OCI-M2 (cell line): ENCODE measurements around the gene AFAP1L2.

Experiments used
- DNase-seq: peaks from one replicate; lab custom pipeline; 2025; ENCODE audit not compliant: unreplicated experiment; lab: John Stamatoyannopoulos, UW

Gene AFAP1L2

GRCh38 chr10:114392112-114392835, 12.0 kb downstream of the AFAP1L2 start:
- no peak for DNase-seq

DNA sequence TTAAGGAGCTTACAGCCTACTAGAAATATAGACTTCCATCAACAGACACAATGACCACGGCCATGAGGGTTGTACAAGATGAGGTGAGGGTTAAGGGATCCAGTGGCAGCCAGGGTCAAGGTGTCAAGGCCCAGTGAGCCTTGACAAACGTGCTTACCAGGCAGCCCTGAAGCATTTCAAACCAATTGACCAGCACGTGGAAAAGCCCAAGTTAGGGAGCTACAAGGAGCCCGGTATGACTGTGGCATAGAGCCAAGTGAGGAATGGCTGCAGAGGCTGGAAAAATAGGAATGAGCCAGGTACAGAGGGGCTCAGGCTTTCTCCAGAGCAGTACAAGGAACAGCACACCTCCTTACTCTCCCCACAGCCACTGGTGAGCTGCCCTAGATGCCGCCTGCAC, 12.7 kb downstream of the AFAP1L2 start:
- DNase-seq: no peak

DNA sequence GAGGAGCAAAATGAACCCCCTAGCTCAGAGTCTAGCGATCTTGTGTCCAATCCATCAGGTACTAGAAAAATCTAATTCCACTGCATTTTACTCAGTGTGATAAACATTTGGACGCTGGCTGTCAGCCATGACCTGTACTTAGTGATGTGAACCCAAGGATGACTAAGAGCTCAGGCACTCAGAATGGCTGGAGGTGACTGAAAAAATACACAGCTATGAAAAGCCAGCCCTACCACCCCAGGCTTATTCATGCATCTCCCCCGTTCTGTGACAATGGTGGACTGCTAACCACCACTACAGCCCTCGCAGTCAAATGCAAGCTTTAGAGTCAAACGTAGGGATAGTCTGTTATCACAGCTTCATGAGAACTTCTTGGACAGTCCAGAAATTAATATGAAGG, 14.9 kb downstream of the AFAP1L2 start:
- DNase-seq: no peak

DNA sequence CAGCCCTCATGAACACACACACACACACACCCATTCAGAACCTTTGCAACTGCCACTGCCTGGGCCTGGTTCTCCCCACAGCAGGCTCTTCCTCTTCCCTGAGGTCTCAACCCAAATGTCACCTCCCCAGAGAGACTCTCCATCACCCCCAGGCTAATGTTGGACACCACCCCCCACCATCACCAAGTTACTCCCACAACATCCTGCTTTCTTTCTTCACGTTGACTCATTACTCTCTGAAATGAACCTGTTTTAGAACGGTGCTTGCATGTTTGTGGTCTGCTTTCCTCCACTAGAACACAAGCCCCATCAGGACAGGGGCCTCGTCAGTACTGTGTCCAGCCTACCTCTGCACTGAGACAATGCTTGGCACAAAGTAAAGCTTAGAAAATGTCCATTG, 16.0 kb downstream of the AFAP1L2 start:
- no peak for DNase-seq

DNA sequence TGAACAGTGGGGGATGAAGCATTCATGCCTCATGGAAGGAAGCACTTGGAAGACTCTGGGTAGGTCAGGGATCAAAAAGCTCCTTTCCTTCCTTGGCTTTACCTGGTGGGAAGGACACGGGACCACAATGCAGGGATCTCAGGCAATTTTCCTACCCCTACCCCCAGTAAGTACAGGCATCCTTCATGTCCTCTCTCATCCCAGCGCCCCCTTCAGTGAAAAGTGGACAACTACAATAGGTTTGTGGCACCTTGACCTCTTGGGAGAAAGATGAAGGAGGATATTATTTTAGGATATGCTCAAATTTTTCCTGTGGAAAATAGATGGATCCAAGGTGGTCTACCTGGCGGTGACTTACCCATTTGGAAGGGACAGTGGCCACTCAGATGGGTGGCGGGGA, 16.5 kb downstream of the AFAP1L2 start:
- DNase-seq: no peak

- DNase-seq: no peak
These were observed 17.9 kb downstream of the AFAP1L2 start for GRCh38 chr10:114386452-114386851.

DNA sequence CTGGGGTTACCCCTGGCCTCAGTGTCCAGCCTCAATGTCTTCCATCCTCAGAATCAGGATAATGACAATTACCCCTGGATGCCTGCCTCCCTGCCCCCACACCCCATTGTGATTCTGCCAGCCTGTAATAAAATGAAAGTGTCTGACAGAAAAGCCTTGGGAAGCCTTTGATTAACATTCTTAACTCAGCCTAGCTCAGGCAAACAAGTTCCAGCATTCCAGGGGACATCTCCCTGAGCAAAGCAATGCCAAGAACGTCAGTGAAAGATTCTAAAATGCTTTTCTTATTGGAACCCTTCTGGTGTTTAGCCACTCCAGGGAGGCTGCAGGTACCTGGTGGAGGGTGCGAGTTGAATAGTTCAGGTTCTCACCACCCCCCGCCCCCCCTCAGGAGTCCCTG, 18.7 kb downstream of the AFAP1L2 start:
- DNase-seq: no peak

GRCh38 chr10:114384601-114385000, 19.7 kb downstream of the AFAP1L2 start:
- no peak for DNase-seq

GRCh38 chr10:114384181-114384580, 20.1 kb downstream of the AFAP1L2 start:
- DNase-seq: no peak

- DNase-seq: no peak
These were observed 23.5 kb downstream of the AFAP1L2 start for GRCh38 chr10:114380797-114381196.

DNA sequence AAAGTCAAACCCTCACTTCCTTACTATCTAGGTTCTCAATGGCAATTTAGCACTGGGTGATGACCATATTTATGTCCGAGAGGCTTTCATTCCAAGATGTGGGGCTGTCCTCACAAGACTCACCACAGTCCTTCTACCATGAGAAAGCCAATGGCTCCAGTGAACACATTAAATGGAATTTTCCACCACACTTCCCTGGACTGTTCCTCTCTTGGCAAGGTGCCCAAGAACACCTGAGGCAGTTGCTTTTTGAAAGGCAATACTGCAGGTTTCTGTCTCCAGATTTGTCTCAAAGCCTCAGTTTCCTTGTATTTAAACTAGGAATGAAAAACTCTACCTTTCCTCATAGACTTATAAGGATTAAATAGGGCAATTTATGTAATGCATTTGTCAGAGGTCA, 24.2 kb downstream of the AFAP1L2 start:
- no peak for DNase-seq

DNA sequence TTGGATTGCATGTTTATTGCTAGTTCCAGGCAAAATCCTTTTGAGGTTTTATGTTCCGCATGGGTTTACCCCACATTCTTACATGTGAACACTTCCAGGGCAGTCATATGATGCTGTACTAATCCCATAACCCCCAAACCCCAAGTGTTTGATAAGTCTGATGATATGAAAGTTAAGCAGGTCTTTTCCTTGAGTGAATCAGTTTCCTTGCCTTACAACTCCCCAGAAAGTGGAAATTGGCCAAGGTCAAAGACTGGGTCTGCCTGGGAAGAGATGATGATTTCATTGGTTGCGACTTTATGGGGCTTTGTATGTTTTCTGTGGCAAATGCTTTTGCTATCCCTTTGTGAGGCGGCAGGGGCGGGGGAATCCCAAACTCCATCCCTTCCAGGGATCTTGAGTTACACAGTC, 24.7 kb downstream of the AFAP1L2 start:
- no peak for DNase-seq

DNA sequence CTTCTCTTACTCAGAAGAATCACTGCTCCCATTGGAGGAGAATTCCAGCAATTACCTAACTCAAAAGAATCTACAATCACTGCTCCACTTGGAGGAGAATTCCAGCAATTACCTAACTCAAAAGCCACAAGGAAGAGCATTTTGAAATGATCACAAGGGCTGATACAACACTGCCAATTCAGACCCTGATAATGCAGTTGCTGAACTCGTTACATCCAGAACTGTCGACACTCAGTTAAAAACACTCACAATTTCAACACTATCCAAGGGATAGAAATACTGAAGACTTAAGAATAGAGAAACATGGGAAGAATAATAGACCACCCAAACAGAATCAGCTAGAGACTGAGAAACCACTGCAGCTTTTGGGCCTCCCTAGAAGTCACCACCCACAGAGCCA, 27.8 kb downstream of the AFAP1L2 start:
- DNase-seq: no peak

DNA sequence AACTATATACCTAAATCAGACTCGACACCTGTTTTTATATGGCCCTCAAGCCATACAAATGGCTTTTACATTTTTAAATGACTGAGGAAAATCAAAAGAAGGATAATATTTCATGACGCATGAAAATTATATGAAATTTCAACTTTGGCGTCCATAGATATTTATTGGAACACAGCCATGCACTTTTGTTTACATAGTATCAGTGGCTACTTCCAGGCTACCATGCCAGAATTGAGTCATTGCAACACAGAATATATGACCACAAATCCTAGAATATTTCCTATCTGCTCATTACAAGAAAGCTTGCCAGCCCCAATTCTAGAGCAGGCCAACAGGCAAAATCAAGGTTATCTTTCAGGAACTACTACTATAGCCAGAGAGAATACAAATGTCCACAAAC, 29.3 kb downstream of the AFAP1L2 start:
- DNase-seq: no peak

DNA sequence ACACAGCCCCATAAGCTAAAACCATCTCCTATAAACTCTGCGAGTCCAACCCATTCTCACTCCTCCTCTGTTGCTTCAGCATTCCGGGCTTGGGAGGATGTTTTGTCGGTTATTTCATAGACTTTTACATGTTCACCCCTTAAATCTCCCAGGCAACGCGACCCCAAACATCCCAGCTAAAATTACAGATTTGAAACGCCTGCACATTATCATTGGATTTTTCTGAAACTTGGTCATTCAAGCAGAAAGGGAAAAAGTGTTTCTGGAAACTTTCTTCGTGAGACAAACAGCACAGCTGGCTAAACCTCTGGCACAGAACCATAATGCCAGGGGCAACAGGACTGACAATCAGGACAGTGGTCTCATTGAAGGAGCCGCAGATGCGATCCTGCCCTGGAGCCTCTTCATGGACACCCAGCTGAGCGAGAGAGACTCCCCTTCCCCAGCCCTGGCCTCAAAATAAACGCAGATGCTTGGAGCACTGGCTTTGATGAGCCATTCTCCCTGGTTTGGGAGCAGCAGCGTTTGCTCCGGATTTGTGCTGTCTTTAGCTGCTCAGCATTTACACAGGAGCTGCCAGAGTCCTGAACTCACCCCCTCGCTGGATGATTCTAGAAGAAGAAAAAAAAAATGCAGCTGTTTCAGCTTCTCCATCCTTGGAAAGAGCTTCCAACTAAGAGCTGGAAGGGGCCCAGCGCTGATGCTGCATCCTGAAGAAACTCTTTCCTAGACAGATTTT, 30.1 kb downstream of the AFAP1L2 start:
- DNase-seq: no peak

DNA sequence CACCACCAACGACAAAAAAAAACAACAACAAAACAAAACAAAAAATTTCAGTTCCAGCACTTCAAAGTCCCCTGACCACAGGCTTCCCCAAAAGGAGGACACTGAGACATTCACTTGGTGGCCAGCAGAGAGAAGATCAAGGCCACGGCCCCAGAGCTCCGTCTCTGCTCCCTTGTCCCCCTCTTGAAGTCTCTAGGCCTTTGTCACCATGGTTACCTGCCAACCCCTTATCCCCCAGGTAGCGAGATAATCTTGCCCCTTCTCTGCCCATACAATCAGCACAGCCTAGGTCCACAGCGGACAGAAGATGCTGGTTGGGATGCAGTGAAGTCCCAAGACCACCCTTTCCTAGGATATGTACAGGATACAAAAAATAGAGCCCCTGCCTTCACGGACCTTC, 30.7 kb downstream of the AFAP1L2 start:
- DNase-seq: no peak

GRCh38 chr10:114372995-114373394, 31.3 kb downstream of the AFAP1L2 start:
- no peak for DNase-seq

DNA sequence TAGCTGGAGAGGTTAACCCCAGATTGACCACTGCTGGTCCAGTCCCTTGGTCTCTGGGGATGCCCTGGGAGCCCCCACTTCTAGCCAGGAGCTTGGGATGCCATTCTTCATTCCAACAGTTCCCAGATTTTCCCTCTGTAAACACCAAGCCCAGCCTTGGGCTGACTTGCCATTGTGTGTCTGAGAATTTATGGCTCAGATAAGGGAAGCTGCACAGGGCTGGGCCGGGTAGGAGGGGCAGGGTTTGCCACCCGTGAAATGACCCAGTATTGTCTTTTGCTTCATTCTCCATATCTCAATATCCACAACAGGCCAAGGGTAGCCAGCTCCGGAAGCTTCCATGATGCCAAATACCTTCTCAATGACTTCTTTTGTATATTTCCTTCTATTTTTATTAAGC, 32.1 kb downstream of the AFAP1L2 start:
- DNase-seq: no peak

GRCh38 chr10:114370966-114371365, 33.3 kb downstream of the AFAP1L2 start:
- DNase-seq: no peak

DNA sequence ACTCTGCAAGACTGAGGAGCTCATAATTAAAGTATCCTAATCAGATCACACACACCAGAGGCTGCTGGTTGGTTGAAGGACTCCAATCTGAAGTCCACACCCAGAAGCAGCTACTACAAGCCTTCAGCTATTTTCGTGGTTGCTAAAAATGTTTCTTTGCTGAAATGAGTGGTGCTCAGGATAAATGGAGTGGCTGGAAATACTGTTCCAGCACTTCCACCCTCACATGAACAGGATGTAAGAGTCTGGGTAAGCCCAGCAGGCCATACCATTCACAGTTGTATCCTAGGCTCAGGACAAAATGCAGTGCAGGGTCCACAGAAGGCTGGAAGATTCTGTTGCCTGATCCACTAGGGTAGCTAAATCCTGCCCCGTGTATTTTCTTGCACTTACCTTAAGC, 34.1 kb downstream of the AFAP1L2 start:
- no peak for DNase-seq

GRCh38 chr10:114368057-114368391, 36.3 kb downstream of the AFAP1L2 start:
- DNase-seq: no peak

GRCh38 chr10:114367351-114368056, 36.8 kb downstream of the AFAP1L2 start:
- DNase-seq: no peak
